SK-N-MC (cell line): ENCODE data around the gene NEK7.

ENCODE experiments used
- EZH2 ChIP-seq: fragments of 200-600 bp; sonication (generic); IDR thresholded peaks from one replicate; pipeline ENCODE4 v1.6.1; 2017; ENCODE audit warnings: antibody characterized with exemption
- FOXP2 ChIP-seq: optimal IDR thresholded peaks from 2 replicates; pipeline ENCODE3; 2011; ENCODE audit warnings: mild to moderate bottlenecking, moderate library complexity; ENCODE audit not compliant: insufficient read depth; ENCODE audit errors: extremely low read length, control extremely low read depth
- POLR2AphosphoS5 ChIP-seq: IDR thresholded peaks from 2 replicates; pipeline ENCODE4 v1.6.1; 2012; ENCODE audit warnings: mild to moderate bottlenecking, low read depth, low read length, borderline replicate concordance

DNA sequence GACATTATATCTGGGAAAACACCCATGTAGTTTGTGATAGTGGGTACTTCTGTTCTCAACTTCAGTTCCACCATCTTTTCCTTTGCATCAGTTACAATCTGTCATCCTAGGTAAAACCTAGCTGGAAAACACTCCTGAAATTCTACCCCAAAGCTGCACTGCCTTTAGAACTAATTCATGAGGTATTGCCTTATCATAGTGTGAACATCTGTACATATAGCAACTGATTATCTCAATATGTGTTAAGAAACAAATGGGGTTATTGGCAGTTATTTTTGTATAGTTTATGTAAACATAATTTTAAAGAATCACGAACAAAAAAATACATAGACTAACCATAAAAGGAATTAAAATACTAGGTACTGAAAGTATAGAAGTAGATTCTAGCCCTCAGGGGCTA lies 6.4 kb upstream of the NEK7 start:
- no peak for TF ChIP-seq POLR2AphosphoS5
- no peak for TF ChIP-seq EZH2
- TF ChIP-seq FOXP2: no peak
